A549 (cell line): ENCODE data around the gene NR1H2. TPM values are rescaled to one million over a fixed set of nuclear protein-coding genes. Genes with fewer than 3 reads are reported as not detected.

ENCODE experiments used
- ATAC-seq, 2 experiments: fragments of 200-7000 bp in 1 of 2; fragments of >200 bp in 1 of 2; cut with Nextera tagmentation in 1 of 2; cut with Tn5 transposase in 1 of 2; 3 replicates each; pipeline versions ENCODE4 v1.8.0 to v1.9.1; 2018 to 2020; ENCODE audit warnings: mild to moderate bottlenecking in 1 of 2, moderate library complexity in 1 of 2
- CTCF ChIA-PET: fragments of 300-600 bp; sonication (Branson Sonifier 250); formaldehyde crosslinking; extraction: SDS; loops from one replicate; lab custom pipeline; 2021; ENCODE audit warnings: antibody characterized with exemption, inconsistent platforms; lab: Yijun Ruan, JAX
- POLR2A ChIA-PET: fragments of 350-600 bp; formaldehyde crosslinking; extraction: SDS; loops from one replicate; lab custom pipeline; 2021; ENCODE audit warnings: antibody characterized with exemption, inconsistent platforms; lab: Yijun Ruan, JAX
- DNase-seq, 2 experiments: peaks; one replicate each; pipeline versions ENCODE4 v3.0.0 to v3.0.0-alpha.2; 2011 to 2016; ENCODE audit warnings: low read depth in 1 of 2, low spot score in 1 of 2
- FAIRE-seq: peaks from 2 replicates; lab custom pipeline; 2011; peaks lifted over from hg19 to GRCh38; lab: Jason Lieb, UNC
- H3K27ac ChIP-seq, 2 experiments: fragments of >200 bp; sonication (Bioruptor Twin); formaldehyde crosslinking; 3 replicates each; pipeline ENCODE4 v1.5.1; 2016 to 2017
- H3K4me1 ChIP-seq: fragments of >200 bp; sonication (Bioruptor Twin); formaldehyde crosslinking; 3 replicates; pipeline ENCODE4 v1.6.1; 2016
- H3K4me2 ChIP-seq: fragments of >200 bp; sonication (Bioruptor Twin); formaldehyde crosslinking; 3 replicates; pipeline ENCODE4 v1.6.1; 2016
- H3K4me3 ChIP-seq: fragments of >200 bp; sonication (Bioruptor Twin); formaldehyde crosslinking; 3 replicates; pipeline ENCODE4 v1.5.1; 2016
- H3K9me3 ChIP-seq: fragments of >200 bp; sonication (Bioruptor Twin); formaldehyde crosslinking; 3 replicates; pipeline ENCODE4 v1.6.1; 2016
- CEBPB ChIP-seq, 2 experiments: fragments of >200 bp in 1 of 2; sonication (Bioruptor Twin) in 1 of 2; formaldehyde crosslinking in 1 of 2; IDR thresholded peaks; 2 replicates each; pipeline ENCODE4 v1.6.1; 2012 to 2016
- CHD4 ChIP-seq: fragments of 200-600 bp; sonication (generic); IDR thresholded peaks from 2 replicates; pipeline ENCODE4 v1.6.1; 2016; ENCODE audit warnings: antibody characterized with exemption, mild to moderate bottlenecking, borderline replicate concordance
- EHF ChIP-seq: fragments of 250-450 bp; sonication (Bioruptor Pico); IDR thresholded peaks from 2 replicates; pipeline ENCODE4 v1.5.0; 2020; ENCODE audit warnings: mild to moderate bottlenecking
- FOSB ChIP-seq: fragments of 250-450 bp; sonication (Bioruptor Pico); IDR thresholded peaks from 2 replicates; pipeline ENCODE4 v1.5.0; 2020; ENCODE audit warnings: mild to moderate bottlenecking, moderate library complexity
- FOXS1 ChIP-seq: fragments of 250-450 bp; sonication (Bioruptor Pico); IDR thresholded peaks from 2 replicates; pipeline ENCODE4 v1.5.0; 2020; ENCODE audit warnings: mild to moderate bottlenecking, moderate library complexity
- HEYL ChIP-seq: fragments of 250-450 bp; sonication (Bioruptor Pico); IDR thresholded peaks from 2 replicates; pipeline ENCODE4 v1.8.0; 2021; ENCODE audit warnings: mild to moderate bottlenecking, moderate library complexity
- KDM1A ChIP-seq: fragments of 200-600 bp; sonication (generic); IDR thresholded peaks from 2 replicates; pipeline ENCODE4 v1.6.1; 2016; ENCODE audit warnings: low read depth, mild to moderate bottlenecking
- MAFK ChIP-seq: fragments of 450-650 bp; IDR thresholded peaks from 2 replicates; pipeline ENCODE4 v1.6.1; 2014; ENCODE audit not compliant: partially characterized antibody
- MAZ ChIP-seq: fragments of 150-350 bp; IDR thresholded peaks from 2 replicates; pipeline ENCODE4 v1.6.1; 2014; ENCODE audit warnings: antibody characterized with exemption, low read depth, low read length, borderline replicate concordance
- POLR2AphosphoS2 ChIP-seq: conservative IDR thresholded peaks from 2 replicates; pipeline ENCODE4 v1.6.1; 2012; ENCODE audit warnings: low read length, improper control_type of control experiment, inconsistent platforms
- RFX5 ChIP-seq: fragments of 450-650 bp; IDR thresholded peaks from 2 replicates; pipeline ENCODE4 v1.7.1; 2014; ENCODE audit warnings: antibody characterized with exemption, mild to moderate bottlenecking, moderate library complexity
- TFCP2L1 ChIP-seq: fragments of 250-450 bp; sonication (Bioruptor Pico); IDR thresholded peaks from 2 replicates; pipeline ENCODE4 v1.5.0; 2021; ENCODE audit warnings: mild to moderate bottlenecking
- TP53 ChIP-seq: fragments of 250-450 bp; sonication (Bioruptor Pico); IDR thresholded peaks from 2 replicates; pipeline ENCODE4 v1.5.0; 2021; ENCODE audit warnings: mild to moderate bottlenecking, moderate library complexity
- ZFP36 ChIP-seq: fragments of 450-650 bp; IDR thresholded peaks from 2 replicates; pipeline ENCODE4 v1.6.1; 2014; ENCODE audit warnings: borderline replicate concordance; ENCODE audit not compliant: partially characterized antibody
- WGBS: methylation state at CpG from one replicate; pipeline ENCODE4 v1.1.6; 2017; ENCODE audit errors: missing lambda C conversion rate; 5-methylcytosine and 5-hydroxymethylcytosine counted together
- polyA plus RNA-seq, 4 experiments: library from polyadenylated mRNA; depleted of rRNA in 3 of 4; stranded (reverse); fragments of >200 nt; fragmentation: RNase III in 1 of 4; extraction: RNeasy Plus Mini Kit Qiagen cat#74134 plus additional on column Dnase treatment in 1 of 4; gene quantifications; 2 replicates in 3 of 4; 3 replicates in 1 of 4; pipeline ENCODE4 v1.2.3, GENCODE V29; 2011 to 2017
- TF ChIP-seq, protein P1 (sequence below): fragments of >200 bp; sonication (Bioruptor Twin); formaldehyde crosslinking; IDR thresholded peaks from 3 replicates; pipeline ENCODE4 v1.5.1; 2016
- TF ChIP-seq, protein P2 (sequence below): fragments of 150-350 bp; IDR thresholded peaks from 2 replicates; pipeline ENCODE4 v1.6.1; 2014; ENCODE audit warnings: low read depth, mild to moderate bottlenecking, low read length
- TF ChIP-seq, protein P3 (sequence below): IDR thresholded peaks from 2 replicates; pipeline ENCODE4 v1.6.1; 2012

NR1H2 gene
- polyA plus RNA-seq, 2 of the 4 experiments (the other 2 are of a cell fraction), result 39.3 to 67.0 TPM

DNA sequence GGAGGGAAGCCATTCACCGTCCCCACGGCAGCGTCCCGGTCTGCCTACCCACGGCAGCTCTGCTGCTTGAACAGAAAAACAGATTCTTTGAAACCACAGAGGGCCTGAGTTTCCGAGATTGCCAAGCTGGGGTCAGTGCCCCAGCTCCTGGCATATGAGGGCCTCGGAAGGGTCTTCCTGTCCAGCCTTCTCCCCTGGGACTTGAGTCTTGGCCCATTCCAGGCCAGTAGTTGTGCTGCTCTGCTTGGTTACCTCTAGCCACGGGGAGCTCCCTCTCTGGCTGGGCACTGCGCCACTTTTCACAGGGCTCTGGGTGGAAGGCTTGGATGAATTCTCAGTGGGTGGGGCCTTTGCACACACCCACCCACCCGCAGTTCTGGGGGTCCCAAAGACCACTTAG is 33.9 kb downstream of the NR1H2 start:
- no peaks in the 10 kb centered on the region for H3K4me1 ChIP-seq
- no peaks in the 10 kb centered on the region for H3K9me3 ChIP-seq
- H3K4me2 ChIP-seq, result no peak overlapping the region
- ATAC-seq (no peak), FAIRE-seq (no peak), DNase-seq (no peak)
- POLR2A ChIA-PET, result interaction anchor here (1.5 kb wide), 1 partner anchor 34 kb away, joined by 4 read pairs; the partner anchor contains the start of gene NR1H2
- H3K4me3 ChIP-seq, result no peak overlapping the region
- 86% methylated on average over 10 of the region's 10 CpGs for WGBS
- CTCF ChIA-PET, result interaction anchor here (0.6 to 3.1 kb wide), 12 partner anchors 12 to 484 kb away, joined by 3 to 12 read pairs (median 4); no protein-coding TSS in a partner anchor
- TF ChIP-seq, protein P1, sequence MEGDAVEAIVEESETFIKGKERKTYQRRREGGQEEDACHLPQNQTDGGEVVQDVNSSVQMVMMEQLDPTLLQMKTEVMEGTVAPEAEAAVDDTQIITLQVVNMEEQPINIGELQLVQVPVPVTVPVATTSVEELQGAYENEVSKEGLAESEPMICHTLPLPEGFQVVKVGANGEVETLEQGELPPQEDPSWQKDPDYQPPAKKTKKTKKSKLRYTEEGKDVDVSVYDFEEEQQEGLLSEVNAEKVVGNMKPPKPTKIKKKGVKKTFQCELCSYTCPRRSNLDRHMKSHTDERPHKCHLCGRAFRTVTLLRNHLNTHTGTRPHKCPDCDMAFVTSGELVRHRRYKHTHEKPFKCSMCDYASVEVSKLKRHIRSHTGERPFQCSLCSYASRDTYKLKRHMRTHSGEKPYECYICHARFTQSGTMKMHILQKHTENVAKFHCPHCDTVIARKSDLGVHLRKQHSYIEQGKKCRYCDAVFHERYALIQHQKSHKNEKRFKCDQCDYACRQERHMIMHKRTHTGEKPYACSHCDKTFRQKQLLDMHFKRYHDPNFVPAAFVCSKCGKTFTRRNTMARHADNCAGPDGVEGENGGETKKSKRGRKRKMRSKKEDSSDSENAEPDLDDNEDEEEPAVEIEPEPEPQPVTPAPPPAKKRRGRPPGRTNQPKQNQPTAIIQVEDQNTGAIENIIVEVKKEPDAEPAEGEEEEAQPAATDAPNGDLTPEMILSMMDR, result no peak
- TF ChIP-seq CHD4, result peak; percentile 71; the same call in 1 of the 2 replicates
- peak; percentile 54 for TF ChIP-seq ZFP36
- H3K27ac ChIP-seq, result no peak overlapping the region

DNA sequence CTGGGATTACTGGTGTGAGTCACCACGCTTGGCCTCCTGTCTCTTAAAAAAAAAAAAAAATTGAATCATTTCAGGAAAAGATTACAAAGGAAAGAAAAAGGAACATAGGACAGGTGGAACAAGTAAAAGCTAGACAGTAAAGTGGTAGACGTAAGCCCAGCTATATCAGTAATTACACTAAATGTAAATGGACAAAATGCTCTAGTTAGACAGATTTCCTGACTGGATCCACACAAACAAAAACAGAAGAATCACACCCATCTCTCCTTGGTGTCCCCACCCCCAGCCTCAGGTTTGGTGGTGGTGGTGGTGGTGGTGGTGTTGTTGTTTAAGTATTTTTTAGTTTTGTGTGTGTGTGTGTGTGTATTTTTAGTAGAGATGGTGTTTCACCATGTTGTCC is 36.2 kb downstream of the NR1H2 start:
- no peaks in the 10 kb centered on the region for H3K9me3 ChIP-seq
- ATAC-seq, result no peak
- H3K4me2 ChIP-seq, result no peak overlapping the region
- H3K4me3 ChIP-seq, result no peak overlapping the region
- no peak overlapping the region for H3K27ac ChIP-seq
- TF ChIP-seq TFCP2L1, result no peak
- TF ChIP-seq POLR2AphosphoS2, result no peak
- TF ChIP-seq, protein P2, sequence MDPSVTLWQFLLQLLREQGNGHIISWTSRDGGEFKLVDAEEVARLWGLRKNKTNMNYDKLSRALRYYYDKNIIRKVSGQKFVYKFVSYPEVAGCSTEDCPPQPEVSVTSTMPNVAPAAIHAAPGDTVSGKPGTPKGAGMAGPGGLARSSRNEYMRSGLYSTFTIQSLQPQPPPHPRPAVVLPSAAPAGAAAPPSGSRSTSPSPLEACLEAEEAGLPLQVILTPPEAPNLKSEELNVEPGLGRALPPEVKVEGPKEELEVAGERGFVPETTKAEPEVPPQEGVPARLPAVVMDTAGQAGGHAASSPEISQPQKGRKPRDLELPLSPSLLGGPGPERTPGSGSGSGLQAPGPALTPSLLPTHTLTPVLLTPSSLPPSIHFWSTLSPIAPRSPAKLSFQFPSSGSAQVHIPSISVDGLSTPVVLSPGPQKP, result no peak
- TF ChIP-seq FOXS1 (CRISPR knock-in tag), result no peak
- no peak for TF ChIP-seq CEBPB (IDR thresholded peaks at IDR 0.05)
- no peak for TF ChIP-seq MAFK
- TF ChIP-seq TP53 (CRISPR knock-in tag), result no peak
- TF ChIP-seq, protein P3, sequence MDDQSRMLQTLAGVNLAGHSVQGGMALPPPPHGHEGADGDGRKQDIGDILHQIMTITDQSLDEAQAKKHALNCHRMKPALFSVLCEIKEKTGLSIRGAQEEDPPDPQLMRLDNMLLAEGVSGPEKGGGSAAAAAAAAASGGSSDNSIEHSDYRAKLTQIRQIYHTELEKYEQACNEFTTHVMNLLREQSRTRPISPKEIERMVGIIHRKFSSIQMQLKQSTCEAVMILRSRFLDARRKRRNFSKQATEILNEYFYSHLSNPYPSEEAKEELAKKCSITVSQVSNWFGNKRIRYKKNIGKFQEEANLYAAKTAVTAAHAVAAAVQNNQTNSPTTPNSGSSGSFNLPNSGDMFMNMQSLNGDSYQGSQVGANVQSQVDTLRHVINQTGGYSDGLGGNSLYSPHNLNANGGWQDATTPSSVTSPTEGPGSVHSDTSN, result no peak
- no peak for TF ChIP-seq RFX5
- no peak for TF ChIP-seq MAZ
- no peak for TF ChIP-seq HEYL
- no peak for TF ChIP-seq KDM1A
- no peak for TF ChIP-seq EHF
- TF ChIP-seq, all 56 proteins: peak for 0
- ChIA-PET POLR2A (no interaction called here), CTCF (interaction anchor here (0.6 to 3.1 kb wide), 9 partner anchors 26 to 265 kb away, joined by 3 to 12 read pairs (median 4); no protein-coding TSS in a partner anchor)
- FAIRE-seq (no peak), DNase-seq (no peak)
- WGBS, result 91% methylated on average over 2 of the region's 2 CpGs
- H3K4me1 ChIP-seq, result no peaks in the 10 kb centered on the region

DNA sequence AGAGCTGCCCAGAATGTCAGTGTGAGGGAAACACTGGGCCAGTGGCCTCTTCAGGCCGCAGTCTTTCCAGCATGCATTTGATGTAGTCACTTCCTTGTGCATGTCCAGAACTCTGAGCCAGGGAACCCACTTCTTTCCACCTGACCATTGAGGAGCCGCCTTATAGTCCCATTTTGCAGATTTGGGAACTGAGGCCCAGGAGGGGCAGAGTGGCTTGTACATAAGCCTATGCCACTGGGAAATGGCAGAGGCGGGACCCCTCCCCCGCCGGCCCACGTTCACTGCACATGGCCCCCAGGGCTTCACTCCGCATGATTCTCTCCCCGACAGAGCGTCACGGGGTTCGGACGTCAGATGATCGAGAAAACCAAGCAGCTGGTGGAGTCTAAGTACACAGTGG is 36.8 kb downstream of the NR1H2 start:
- TF ChIP-seq FOSB (CRISPR knock-in tag), result no peak
- peak; percentile 55; the same call in 1 of the 2 replicates for TF ChIP-seq KDM1A
- TF ChIP-seq, all 56 proteins: peak for 1
- no peak overlapping the region for H3K4me3 ChIP-seq
- POLR2A ChIA-PET, result no interaction called here
- DNase-seq, result no peak
- no peak overlapping the region for H3K4me2 ChIP-seq
- H3K9me3 ChIP-seq, result no peaks in the 10 kb centered on the region
- no peak overlapping the region for H3K27ac ChIP-seq
- no peaks in the 10 kb centered on the region for H3K4me1 ChIP-seq
- WGBS, result 94% methylated on average over 13 of the region's 13 CpGs
- no peak for ATAC-seq
- no peak for FAIRE-seq
- CTCF ChIA-PET, result interaction anchor here (0.6 to 3.1 kb wide), 10 partner anchors 9 to 73 kb away, joined by 3 to 12 read pairs (median 4); no protein-coding TSS in a partner anchor
